Measurements from ENCODE around the gene UBXN7. TPM values are rescaled to one million over a fixed set of nuclear protein-coding genes. Genes with fewer than 3 reads are reported as not detected.

Gene UBXN7
- total and polyA plus RNA-seq, 2 of the 4 experiments (the other 2 are of a cell fraction): 8.6 to 16.1 TPM

DNA sequence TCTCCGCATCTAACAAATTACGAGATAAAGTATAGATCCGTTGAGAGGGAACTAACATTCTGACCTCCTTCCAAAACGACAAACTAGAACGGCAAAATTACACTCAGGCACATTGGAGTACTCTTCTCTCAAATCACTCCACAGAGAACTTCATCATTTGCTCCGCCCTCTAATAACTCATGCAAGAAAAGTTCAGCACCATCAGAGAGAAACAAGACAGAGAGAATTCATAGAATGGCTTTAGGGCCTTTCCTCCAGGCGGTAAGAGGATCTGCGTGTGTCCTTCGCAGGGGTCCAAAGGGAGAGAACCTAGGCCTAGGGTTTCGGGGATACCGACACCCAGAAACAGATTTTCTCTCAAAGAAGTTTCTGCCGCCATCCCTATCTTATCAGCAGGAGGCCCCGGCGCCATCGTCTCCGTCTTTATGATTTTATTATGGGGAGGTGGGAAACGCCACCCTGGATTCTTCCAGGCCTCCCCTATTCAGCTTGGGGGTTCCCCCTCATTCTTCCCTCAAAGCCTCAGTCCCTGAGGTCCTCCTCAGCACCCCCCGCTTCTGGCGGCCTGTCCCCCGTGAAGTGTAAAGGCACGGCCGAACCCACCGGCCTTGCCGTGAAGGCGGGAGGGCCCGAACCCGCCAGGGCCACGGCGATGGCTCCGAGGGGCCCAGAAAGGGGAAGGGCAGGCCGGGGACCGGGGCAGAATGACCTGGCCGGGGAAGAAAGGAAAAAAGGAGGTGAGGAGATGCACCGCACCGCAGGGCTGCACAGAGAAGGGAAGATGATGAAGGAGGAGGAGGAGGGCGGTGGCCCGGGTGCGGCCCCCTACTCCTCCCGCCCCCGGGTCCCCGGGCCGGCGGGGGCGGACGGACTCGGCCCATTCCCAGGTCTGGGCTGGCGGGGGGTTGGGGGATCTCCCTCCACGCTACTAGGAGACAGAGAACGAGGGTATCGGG is 768 bp downstream of the UBXN7 start (continued):
- no peak for TF ChIP-seq MAZ (IDR thresholded peaks at IDR 0.05; ENCODE audit: borderline replicate concordance, low read depth, low read length)
- no peak for TF ChIP-seq CHD1 (IDR thresholded peaks at IDR 0.05; ENCODE audit: low read depth, low read length)
- no peak for TF ChIP-seq RCOR1 (IDR thresholded peaks at IDR 0.05; ENCODE audit: insufficient replicate concordance, low read length)

DNA sequence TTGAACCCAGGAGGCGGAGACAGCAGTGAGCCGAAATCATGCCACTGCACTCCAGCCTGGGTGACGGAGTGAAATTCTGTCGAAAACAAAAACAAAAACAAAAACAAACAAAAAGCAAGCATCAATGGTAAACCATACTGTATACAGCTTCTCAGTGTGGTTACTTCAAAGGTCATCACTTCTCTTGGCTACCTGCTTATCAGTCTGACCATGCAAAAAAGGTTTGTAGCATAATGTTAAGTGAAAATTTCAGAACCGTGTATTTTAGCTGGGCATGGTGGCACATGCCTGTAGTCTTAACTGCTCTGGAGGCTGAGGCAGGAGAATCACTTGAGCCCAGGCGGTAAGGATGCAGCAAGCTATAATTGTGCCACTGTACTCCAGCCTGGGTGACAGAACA is 4.2 kb downstream of the UBXN7 start:
- Histone ChIP-seq H4K20me1 (ENCODE audit: insufficient read depth, low read length) (peaks cover 71% of the 10 kb centered on the region), H4K8ac (ENCODE audit: low read depth in 2 of 2, low read length in 2 of 2) (no peak overlapping the region), H2BK20ac (ENCODE audit: low read depth, low read length) (no peak overlapping the region), H3K27me3 (ENCODE audit: control insufficient read depth, insufficient read depth, low read length) (no peaks in the 10 kb centered on the region), H3K27ac (ENCODE audit: insufficient read depth, low read length) (no peak overlapping the region), H3K4me1 (ENCODE audit: control insufficient read depth, insufficient read depth, low read length) (peaks cover 3% of the 10 kb centered on the region), H3K4me3 (ENCODE audit: insufficient read depth, low read depth, low read length) (no peak overlapping the region), H3K36me3 (ENCODE audit: control insufficient read depth, insufficient read depth, low read length) (peaks cover 3% of the 10 kb centered on the region; the same call in 1 of the 2 replicates), H3K4me2 (ENCODE audit: low read depth, low read length) (no peak overlapping the region), H3K79me1 (ENCODE audit: low read depth in 1 of 2, low read length in 2 of 2) (peaks cover 10 to 70% of the 10 kb centered on the region in 2 experiments), H3K4ac (ENCODE audit: low read depth, low read length) (no peak overlapping the region), H3K56ac (ENCODE audit: extremely low read depth, insufficient read depth, low read length) (no peak overlapping the region), H3K9ac (ENCODE audit: low read depth, low read length) (no peak overlapping the region), H3K9me3 (ENCODE audit: control insufficient read depth, insufficient read depth, low read length) (no peaks in the 10 kb centered on the region), H3K23ac (ENCODE audit: low read depth, low read length) (no peak overlapping the region), H4K5ac (ENCODE audit: low read depth, low read length) (no peak overlapping the region), H2AK5ac (ENCODE audit: low read depth, low read length) (no peak overlapping the region), H3K14ac (replicated peaks; ENCODE audit: low read depth, low read length) (no peak overlapping the region), H2BK5ac (ENCODE audit: low read depth, low read length, poor library complexity, severe bottlenecking) (no peak overlapping the region), H3K18ac (ENCODE audit: low read depth, low read length) (no peak overlapping the region), H2BK15ac (ENCODE audit: low read depth, low read length) (no peak overlapping the region), H2AK9ac (replicated peaks; ENCODE audit: low read depth, low read length, poor library complexity) (no peak overlapping the region), H4K91ac (ENCODE audit: insufficient read depth, low read depth, low read length) (no peak overlapping the region), H2BK120ac (ENCODE audit: low read depth, low read length) (no peak overlapping the region), H2AFZ (replicated peaks; ENCODE audit: low read length, poor library complexity) (no peak overlapping the region), H3K9me1 (ENCODE audit: insufficient read depth, low read length) (peaks cover 12% of the 10 kb centered on the region)
- BruUV-seq (replicated peaks): no TSS peak
- intact Hi-C loops (cut with micrococcal nuclease): no loop called here
- CTCF ChIA-PET: no interaction called here
- POLR2A ChIA-PET (ENCODE audit: unreplicated experiment): interaction anchor here (0.5 kb wide), 1 partner anchor 73 kb away, joined by 3 read pairs; no protein-coding TSS in a partner anchor
- 100% methylated on average over 1 of the region's 6 CpGs; no CpG with 5 or more reads in 1 of the 2 experiments for WGBS, 2 experiments (ENCODE audit: extremely low coverage in 2 of 2, insufficient read length in 1 of 2)
- in situ Hi-C loops (cut with MboI; ENCODE audit: low sequenced_read_pairs): no loop called here
- ATAC-seq (ENCODE audit: low read depth): no peak
- DNase-seq: no peak
- TF ChIP-seq MAZ (IDR thresholded peaks at IDR 0.05; ENCODE audit: borderline replicate concordance, low read depth, low read length) (no peak), CHD1 (IDR thresholded peaks at IDR 0.05; ENCODE audit: low read depth, low read length) (no peak), CEBPB (IDR thresholded peaks at IDR 0.05; ENCODE audit: low read depth, low read length) (no peak), FOS (IDR thresholded peaks at IDR 0.05; ENCODE audit: low read depth, low read length) (no peak), RFX5 (IDR thresholded peaks at IDR 0.05; ENCODE audit: low read depth, low read length) (no peak), RCOR1 (IDR thresholded peaks at IDR 0.05; ENCODE audit: insufficient replicate concordance, low read length) (no peak), POLR2A (IDR thresholded peaks at IDR 0.05; ENCODE audit: low read depth, low read length) (no peak), BHLHE40 (IDR thresholded peaks at IDR 0.05; ENCODE audit: low read depth, low read length) (no peak), MXI1 (IDR thresholded peaks at IDR 0.05; ENCODE audit: borderline replicate concordance, low read depth, low read length) (no peak), NFE2L2 (IDR thresholded peaks at IDR 0.05; ENCODE audit: low read depth, low read length) (no peak), SMC3 (IDR thresholded peaks at IDR 0.05; ENCODE audit: low read depth, low read length) (no peak)
- TF ChIP-seq, protein P1, sequence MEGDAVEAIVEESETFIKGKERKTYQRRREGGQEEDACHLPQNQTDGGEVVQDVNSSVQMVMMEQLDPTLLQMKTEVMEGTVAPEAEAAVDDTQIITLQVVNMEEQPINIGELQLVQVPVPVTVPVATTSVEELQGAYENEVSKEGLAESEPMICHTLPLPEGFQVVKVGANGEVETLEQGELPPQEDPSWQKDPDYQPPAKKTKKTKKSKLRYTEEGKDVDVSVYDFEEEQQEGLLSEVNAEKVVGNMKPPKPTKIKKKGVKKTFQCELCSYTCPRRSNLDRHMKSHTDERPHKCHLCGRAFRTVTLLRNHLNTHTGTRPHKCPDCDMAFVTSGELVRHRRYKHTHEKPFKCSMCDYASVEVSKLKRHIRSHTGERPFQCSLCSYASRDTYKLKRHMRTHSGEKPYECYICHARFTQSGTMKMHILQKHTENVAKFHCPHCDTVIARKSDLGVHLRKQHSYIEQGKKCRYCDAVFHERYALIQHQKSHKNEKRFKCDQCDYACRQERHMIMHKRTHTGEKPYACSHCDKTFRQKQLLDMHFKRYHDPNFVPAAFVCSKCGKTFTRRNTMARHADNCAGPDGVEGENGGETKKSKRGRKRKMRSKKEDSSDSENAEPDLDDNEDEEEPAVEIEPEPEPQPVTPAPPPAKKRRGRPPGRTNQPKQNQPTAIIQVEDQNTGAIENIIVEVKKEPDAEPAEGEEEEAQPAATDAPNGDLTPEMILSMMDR (conservative IDR thresholded peaks at IDR 0.05; ENCODE audit: low read depth, low read length): no peak
- TF ChIP-seq, protein P2, sequence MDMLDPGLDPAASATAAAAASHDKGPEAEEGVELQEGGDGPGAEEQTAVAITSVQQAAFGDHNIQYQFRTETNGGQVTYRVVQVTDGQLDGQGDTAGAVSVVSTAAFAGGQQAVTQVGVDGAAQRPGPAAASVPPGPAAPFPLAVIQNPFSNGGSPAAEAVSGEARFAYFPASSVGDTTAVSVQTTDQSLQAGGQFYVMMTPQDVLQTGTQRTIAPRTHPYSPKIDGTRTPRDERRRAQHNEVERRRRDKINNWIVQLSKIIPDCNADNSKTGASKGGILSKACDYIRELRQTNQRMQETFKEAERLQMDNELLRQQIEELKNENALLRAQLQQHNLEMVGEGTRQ (IDR thresholded peaks at IDR 0.05; ENCODE audit: low read depth, low read length): no peak
- dilution Hi-C loops (cut with HindIII; ENCODE audit: low sequenced_read_pairs, unreplicated experiment): no loop called here
